ENCODE results near the gene UAP1.

DNA sequence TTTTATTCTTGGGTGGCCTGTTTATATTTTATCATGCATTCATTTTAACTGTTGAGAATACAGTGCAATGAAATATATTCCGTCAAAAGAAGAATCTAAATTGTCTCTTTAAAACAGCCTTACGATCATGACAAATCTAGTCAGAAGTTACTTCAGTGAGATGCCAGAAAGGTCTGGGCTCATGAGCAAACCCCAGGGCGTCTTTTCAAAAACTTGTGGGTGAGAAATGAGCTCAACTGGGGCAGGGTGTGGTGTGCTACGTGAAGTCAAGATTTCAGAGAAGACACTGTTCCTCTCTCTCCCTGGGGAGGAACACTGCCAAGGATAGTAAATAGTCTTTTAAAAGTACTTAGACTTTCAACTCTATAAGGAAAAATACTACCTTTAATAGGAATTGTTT is 13.4 kb upstream of the UAP1 start:
- TF ChIP-seq, protein P1, sequence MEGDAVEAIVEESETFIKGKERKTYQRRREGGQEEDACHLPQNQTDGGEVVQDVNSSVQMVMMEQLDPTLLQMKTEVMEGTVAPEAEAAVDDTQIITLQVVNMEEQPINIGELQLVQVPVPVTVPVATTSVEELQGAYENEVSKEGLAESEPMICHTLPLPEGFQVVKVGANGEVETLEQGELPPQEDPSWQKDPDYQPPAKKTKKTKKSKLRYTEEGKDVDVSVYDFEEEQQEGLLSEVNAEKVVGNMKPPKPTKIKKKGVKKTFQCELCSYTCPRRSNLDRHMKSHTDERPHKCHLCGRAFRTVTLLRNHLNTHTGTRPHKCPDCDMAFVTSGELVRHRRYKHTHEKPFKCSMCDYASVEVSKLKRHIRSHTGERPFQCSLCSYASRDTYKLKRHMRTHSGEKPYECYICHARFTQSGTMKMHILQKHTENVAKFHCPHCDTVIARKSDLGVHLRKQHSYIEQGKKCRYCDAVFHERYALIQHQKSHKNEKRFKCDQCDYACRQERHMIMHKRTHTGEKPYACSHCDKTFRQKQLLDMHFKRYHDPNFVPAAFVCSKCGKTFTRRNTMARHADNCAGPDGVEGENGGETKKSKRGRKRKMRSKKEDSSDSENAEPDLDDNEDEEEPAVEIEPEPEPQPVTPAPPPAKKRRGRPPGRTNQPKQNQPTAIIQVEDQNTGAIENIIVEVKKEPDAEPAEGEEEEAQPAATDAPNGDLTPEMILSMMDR (IDR thresholded peaks at IDR 0.05) = no peak
- TF ChIP-seq POLR2A (IDR thresholded peaks at IDR 0.05) (no peak), POLR2AphosphoS5 (IDR thresholded peaks at IDR 0.05) (peak; percentile 81)
